ENCODE measurements around the gene PSME2. TPM values are rescaled to one million over a fixed set of nuclear protein-coding genes. Genes with fewer than 3 reads are reported as not detected.

PSME2 gene
- total and polyA plus RNA-seq, 2 of the 13 experiments (the other 11 are each of a cell fraction or from before 2014, with no cell fraction given): 332 to 716 TPM

DNA sequence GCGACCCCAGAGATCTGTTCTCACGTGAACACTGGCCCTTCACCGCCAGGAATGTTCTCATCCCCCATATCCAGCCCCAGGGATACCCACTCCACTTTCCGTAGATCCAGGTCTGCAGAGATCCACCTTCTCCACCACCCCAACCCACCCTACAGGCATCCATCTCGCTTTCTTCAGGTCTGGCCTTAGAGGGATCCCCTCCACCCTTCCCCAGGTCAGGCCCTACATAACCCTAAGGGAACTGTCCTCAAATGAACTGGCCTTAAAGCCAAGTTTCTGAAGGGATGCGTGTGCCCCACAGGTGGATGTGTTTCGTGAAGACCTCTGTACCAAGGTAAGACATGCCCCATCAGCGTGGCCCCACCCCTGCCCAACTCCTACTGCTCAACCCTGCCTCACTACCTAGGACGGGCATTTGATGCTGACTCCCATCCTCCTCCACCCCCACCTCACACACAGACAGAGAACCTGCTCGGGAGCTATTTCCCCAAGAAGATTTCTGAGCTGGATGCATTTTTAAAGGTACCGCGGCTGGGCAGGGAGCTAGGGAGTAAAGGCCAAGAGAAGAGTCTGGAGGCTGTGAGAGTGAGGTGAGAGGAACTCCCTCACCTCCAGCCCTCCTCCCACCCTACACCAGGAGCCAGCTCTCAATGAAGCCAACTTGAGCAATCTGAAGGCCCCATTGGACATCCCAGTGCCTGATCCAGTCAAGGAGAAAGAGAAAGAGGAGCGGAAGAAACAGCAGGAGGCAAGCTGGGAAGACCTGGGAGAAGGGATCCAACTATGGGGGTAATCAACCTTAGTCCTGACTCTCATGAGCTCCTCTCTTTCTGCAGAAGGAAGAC lies 9.5 kb downstream of the PSME2 start (continued):
- TF ChIP-seq, protein P1, sequence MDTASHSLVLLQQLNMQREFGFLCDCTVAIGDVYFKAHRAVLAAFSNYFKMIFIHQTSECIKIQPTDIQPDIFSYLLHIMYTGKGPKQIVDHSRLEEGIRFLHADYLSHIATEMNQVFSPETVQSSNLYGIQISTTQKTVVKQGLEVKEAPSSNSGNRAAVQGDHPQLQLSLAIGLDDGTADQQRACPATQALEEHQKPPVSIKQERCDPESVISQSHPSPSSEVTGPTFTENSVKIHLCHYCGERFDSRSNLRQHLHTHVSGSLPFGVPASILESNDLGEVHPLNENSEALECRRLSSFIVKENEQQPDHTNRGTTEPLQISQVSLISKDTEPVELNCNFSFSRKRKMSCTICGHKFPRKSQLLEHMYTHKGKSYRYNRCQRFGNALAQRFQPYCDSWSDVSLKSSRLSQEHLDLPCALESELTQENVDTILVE (CRISPR knock-in tag; IDR thresholded peaks at IDR 0.05): 0 out of 2 replicates have a peak, but pooled peaks have one; percentile 20
- peak; percentile 35; the same call in 1 of the 2 replicates for TF ChIP-seq ZNF253 (CRISPR knock-in tag; IDR thresholded peaks at IDR 0.05; ENCODE audit: borderline replicate concordance)
- TF ChIP-seq AGO1 (IDR thresholded peaks at IDR 0.05; ENCODE audit: low read depth, low read length, poor library complexity, severe bottlenecking): no peak
- TF ChIP-seq THAP11 (CRISPR knock-in tag; IDR thresholded peaks at IDR 0.05): no peak
- TF ChIP-seq, protein P2, sequence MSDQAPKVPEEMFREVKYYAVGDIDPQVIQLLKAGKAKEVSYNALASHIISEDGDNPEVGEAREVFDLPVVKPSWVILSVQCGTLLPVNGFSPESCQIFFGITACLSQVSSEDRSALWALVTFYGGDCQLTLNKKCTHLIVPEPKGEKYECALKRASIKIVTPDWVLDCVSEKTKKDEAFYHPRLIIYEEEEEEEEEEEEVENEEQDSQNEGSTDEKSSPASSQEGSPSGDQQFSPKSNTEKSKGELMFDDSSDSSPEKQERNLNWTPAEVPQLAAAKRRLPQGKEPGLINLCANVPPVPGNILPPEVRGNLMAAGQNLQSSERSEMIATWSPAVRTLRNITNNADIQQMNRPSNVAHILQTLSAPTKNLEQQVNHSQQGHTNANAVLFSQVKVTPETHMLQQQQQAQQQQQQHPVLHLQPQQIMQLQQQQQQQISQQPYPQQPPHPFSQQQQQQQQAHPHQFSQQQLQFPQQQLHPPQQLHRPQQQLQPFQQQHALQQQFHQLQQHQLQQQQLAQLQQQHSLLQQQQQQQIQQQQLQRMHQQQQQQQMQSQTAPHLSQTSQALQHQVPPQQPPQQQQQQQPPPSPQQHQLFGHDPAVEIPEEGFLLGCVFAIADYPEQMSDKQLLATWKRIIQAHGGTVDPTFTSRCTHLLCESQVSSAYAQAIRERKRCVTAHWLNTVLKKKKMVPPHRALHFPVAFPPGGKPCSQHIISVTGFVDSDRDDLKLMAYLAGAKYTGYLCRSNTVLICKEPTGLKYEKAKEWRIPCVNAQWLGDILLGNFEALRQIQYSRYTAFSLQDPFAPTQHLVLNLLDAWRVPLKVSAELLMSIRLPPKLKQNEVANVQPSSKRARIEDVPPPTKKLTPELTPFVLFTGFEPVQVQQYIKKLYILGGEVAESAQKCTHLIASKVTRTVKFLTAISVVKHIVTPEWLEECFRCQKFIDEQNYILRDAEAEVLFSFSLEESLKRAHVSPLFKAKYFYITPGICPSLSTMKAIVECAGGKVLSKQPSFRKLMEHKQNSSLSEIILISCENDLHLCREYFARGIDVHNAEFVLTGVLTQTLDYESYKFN (CRISPR knock-in tag; conservative IDR thresholded peaks at IDR 0.05): no peak
- TF ChIP-seq CREB1 (IDR thresholded peaks at IDR 0.05): no peak
- no peak for TF ChIP-seq CREB1 (CRISPR knock-in tag; IDR thresholded peaks at IDR 0.05)
- peak; percentile 39; the same call in 1 of the 2 replicates for TF ChIP-seq ZNF609 (CRISPR knock-in tag; IDR thresholded peaks at IDR 0.05; ENCODE audit: borderline replicate concordance)
- peak; percentile 24; the same call in 1 of the 2 replicates for TF ChIP-seq CENPT (CRISPR knock-in tag; IDR thresholded peaks at IDR 0.05; ENCODE audit: low read depth)
- no peak for TF ChIP-seq MED1 (CRISPR knock-in tag; IDR thresholded peaks at IDR 0.05)
- no peak; the same call in 1 of the 2 replicates for TF ChIP-seq HBP1 (CRISPR knock-in tag; IDR thresholded peaks at IDR 0.05; ENCODE audit: low read depth)
- TF ChIP-seq NFIB (CRISPR knock-in tag; IDR thresholded peaks at IDR 0.05; ENCODE audit: borderline replicate concordance): no peak
